Mucosa of descending colon (tissue), 3 donors: ENCODE data around the gene TCERG1L. TPM values are rescaled to one million over a fixed set of nuclear protein-coding genes. Genes with fewer than 3 reads are reported as not detected.

Experiments
- ATAC-seq: fragments of 200-7000 bp; cut with Tn5 transposase; one replicate; pipeline ENCODE4 v1.9.1; 2020; ENCODE audit warnings: mild to moderate bottlenecking, moderate library complexity
- DNase-seq, 3 donors: peaks; one replicate each; pipeline ENCODE4 v3.0.0-alpha.2; 2020
- H3K36me3 ChIP-seq: fragments of 200-600 bp; one replicate; pipeline ENCODE4 v1.8.0; 2021; ENCODE audit warnings: low read depth, mild to moderate bottlenecking
- H3K4me1 ChIP-seq: fragments of 200-600 bp; one replicate; pipeline ENCODE4 v1.8.0; 2021; ENCODE audit warnings: low read depth, mild to moderate bottlenecking
- H3K4me3 ChIP-seq: fragments of 200-600 bp; one replicate; pipeline ENCODE4 v1.8.0; 2021; ENCODE audit warnings: mild to moderate bottlenecking
- H3K9me3 ChIP-seq: fragments of 200-600 bp; one replicate; pipeline ENCODE4 v1.8.0; 2021; ENCODE audit warnings: mild to moderate bottlenecking
- CTCF ChIP-seq: fragments of 200-600 bp; IDR thresholded peaks from one replicate; pipeline ENCODE4 v1.8.0; 2022; ENCODE audit warnings: antibody characterized with exemption, mild to moderate bottlenecking
- intact Hi-C, 2 donors: fragments of 100-400 bp; cut with DNase I in 1 of 2; cut with micrococcal nuclease in 1 of 2; formaldehyde crosslinking; loops; one replicate each; pipeline versions ENCODE4 v1.11.0 to v1.11.1; 2022; cut with DNase I, micrococcal nuclease
- total RNA-seq, 3 donors: library from RNA; stranded (reverse); fragmentation: NEBNext Ultra II Directional in 2 of 3; extraction: Animal tissue kit (Norgen Biotek cat#: 25700) in 2 of 3; gene quantifications; one replicate each; pipeline versions ENCODE4 v1.2.1 to v1.2.4, GENCODE V29; 2021 to 2023
- donor health status: DM: no; HTN: no; CAD: no; lungs with moderate emphysema.
- donor health status: DM: no; HTN: no; CAD: no.
- donor health status: DM: no; HTN: yes; CAD: no.

TCERG1L gene
- total RNA-seq, 3 donors from 2014 or later: not detected

GRCh38 chr10:131093795-131094366 is 217.6 kb downstream of the TCERG1L start:
- TF ChIP-seq CTCF: no peak
- Histone ChIP-seq H3K4me1 (no peaks in the 10 kb centered on the region), H3K4me3 (no peak overlapping the region), H3K9me3 (no peaks in the 10 kb centered on the region), H3K36me3 (no peaks in the 10 kb centered on the region)
- no peak for ATAC-seq
- intact Hi-C loops: no loop called here
- no peak for DNase-seq

- ATAC-seq: no peak
- no peaks in the 10 kb centered on the region for H3K4me1 ChIP-seq
- no peaks in the 10 kb centered on the region for H3K9me3 ChIP-seq
These were observed 218.2 kb downstream of the TCERG1L start for GRCh38 chr10:131093346-131093745.

GRCh38 chr10:131092876-131093275 is 218.6 kb downstream of the TCERG1L start:
- Histone ChIP-seq H3K4me1 (no peaks in the 10 kb centered on the region), H3K9me3 (no peaks in the 10 kb centered on the region), H3K4me3 (no peak overlapping the region), H3K36me3 (no peaks in the 10 kb centered on the region)
- TF ChIP-seq CTCF: no peak
- intact Hi-C loops: no loop called here
- no peak for DNase-seq
- no peak for ATAC-seq

More at GRCh38 chr10:131093346-131093745, 218.2 kb downstream of the TCERG1L start:
- intact Hi-C loops: no loop called here
- TF ChIP-seq CTCF: no peak
- no peaks in the 10 kb centered on the region for H3K36me3 ChIP-seq
- no peak for DNase-seq
- no peak overlapping the region for H3K4me3 ChIP-seq

- H3K4me1 ChIP-seq: no peaks in the 10 kb centered on the region
- H3K4me3 ChIP-seq: no peak overlapping the region
- DNase-seq: no peak
- intact Hi-C loops: no loop called here
- no peaks in the 10 kb centered on the region for H3K36me3 ChIP-seq
- ATAC-seq: no peak
- no peaks in the 10 kb centered on the region for H3K9me3 ChIP-seq
- no peak for TF ChIP-seq CTCF
These were observed 219.1 kb downstream of the TCERG1L start for GRCh38 chr10:131092386-131092785.

- ATAC-seq (no peak), DNase-seq (no peak)
- Histone ChIP-seq H3K4me3 (no peak overlapping the region), H3K4me1 (no peaks in the 10 kb centered on the region), H3K9me3 (no peaks in the 10 kb centered on the region), H3K36me3 (no peaks in the 10 kb centered on the region)
- intact Hi-C loops: no loop called here
- no peak for TF ChIP-seq CTCF
These were observed 219.8 kb downstream of the TCERG1L start for GRCh38 chr10:131091682-131092081.
